Thoracic aorta (tissue), 2 donors: ENCODE results near the gene FBXL14. TPM values are rescaled to one million over a fixed set of nuclear protein-coding genes. Genes with fewer than 3 reads are reported as not detected.

Experiments
- ATAC-seq: fragments of 150-250 bp; one replicate; pipeline ENCODE4 v1.8.0; 2017; ENCODE audit warnings: low read depth; ENCODE audit not compliant: insufficient number of reproducible peaks, low FRiP score
- DNase-seq: peaks from one replicate; pipeline ENCODE4 v3.0.0-alpha.2; 2020; ENCODE audit warnings: low spot score
- H3K27ac ChIP-seq, 2 donors: fragments of 200-600 bp; sonication (generic); 1 replicate in 1 of 2; 2 replicates in 1 of 2; pipeline ENCODE4 v1.5.1; 2016; ENCODE audit warnings: mild to moderate bottlenecking in 2 of 2, moderate library complexity in 2 of 2
- H3K27me3 ChIP-seq: fragments of 200-600 bp; sonication (generic); replicated peaks from 2 replicates; pipeline ENCODE4 v1.6.0; 2016; ENCODE audit warnings: mild to moderate bottlenecking; ENCODE audit not compliant: insufficient read depth
- H3K36me3 ChIP-seq: fragments of 200-600 bp; sonication (generic); one replicate; pipeline ENCODE4 v1.5.1; 2016
- H3K4me1 ChIP-seq, 2 donors: fragments of 200-600 bp; sonication (generic); 1 replicate in 1 of 2; 2 replicates in 1 of 2; pipeline versions ENCODE4 v1.5.1 to v1.6.0; 2016; ENCODE audit warnings: low read depth in 2 of 2, mild to moderate bottlenecking in 1 of 2; ENCODE audit not compliant: control insufficient read depth in 1 of 2
- H3K4me3 ChIP-seq: fragments of 200-600 bp; sonication (generic); 2 replicates; pipeline ENCODE4 v1.5.1; 2016; ENCODE audit warnings: mild to moderate bottlenecking
- H3K9me3 ChIP-seq: fragments of 200-600 bp; sonication (generic); 2 replicates; pipeline ENCODE4 v1.5.1; 2016
- total RNA-seq, 2 donors: library from RNA; depleted of rRNA; stranded (reverse); fragments of >200 nt; gene quantifications; one replicate each; pipeline versions ENCODE4 v1.1.0 to v1.2.3, GENCODE V29; 2016
- TF ChIP-seq, protein P1 (sequence below): fragments of 200-600 bp; sonication (generic); IDR thresholded peaks from one replicate; pipeline ENCODE4 v1.5.1; 2019; ENCODE audit warnings: antibody characterized with exemption

Gene FBXL14
- total RNA-seq, 2 donors from 2014 or later: 15.0 to 17.0 TPM

DNA sequence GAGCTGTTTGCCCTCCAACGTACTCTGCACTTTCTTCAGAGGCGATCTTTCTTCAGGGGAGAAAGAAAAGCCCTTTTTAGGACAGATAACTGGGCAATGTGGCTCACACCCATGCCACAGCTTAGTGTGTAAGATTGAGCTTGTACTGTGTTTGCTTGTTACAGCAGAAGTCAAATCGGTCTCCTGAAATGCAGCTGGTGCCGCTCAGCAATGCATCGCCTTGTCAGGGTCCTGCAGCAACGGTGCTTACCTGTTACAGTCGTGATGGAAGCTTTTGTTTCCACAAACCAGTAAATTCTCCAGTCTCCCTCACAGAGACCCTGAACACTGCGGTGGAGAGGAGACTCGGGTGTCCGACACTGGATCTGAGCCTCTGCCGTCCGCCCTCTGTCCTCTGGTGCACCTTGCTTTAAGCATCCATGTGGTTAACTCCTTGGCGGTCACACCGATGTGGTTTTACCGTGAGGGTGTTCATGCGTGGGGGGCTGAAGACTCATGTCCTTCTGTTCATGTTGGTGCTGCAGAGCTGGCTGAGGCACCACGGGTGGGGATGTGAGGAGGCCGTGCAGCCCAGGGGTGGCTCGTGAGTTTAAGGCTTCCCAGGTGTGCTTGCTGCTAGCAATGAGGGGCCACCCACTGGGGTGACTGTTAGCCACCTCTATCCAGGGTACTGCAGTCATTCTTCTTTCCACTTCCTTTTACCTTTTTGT, 47.3 kb downstream of the FBXL14 start:
- H3K4me1 ChIP-seq: no peaks in the 10 kb centered on the region

DNA sequence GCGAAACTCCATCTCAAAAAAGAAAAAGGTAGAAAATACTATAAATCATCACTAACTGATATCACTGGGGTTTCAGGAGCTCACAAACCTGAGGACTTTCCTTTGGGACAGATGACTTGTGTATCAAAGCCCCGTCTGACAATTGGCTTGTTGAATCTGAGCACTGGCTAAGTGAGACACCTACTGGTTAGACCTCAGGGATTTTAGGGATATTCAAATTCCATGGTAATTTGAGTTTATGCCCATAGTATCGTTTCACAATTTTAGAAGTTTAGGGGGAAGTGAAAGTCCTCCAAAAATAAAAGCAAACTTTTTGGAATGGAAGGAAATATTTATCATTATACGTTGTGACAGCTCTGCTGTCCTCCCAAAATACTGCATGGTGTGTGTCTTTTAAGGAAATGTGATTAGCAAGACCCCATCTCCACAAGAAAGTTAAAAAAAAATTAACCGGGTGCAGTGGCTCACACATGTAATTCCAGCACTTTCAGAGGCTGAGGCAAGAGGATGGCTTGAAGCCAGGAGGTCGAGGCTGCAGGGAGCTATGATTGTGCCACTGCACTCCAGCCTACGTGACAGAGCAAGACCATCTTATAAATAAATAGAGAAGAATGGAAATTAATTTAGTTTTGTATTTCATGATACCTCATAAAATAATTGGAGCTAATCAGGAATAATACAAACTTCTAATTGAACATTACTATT, 49.2 kb downstream of the FBXL14 start:
- DNase-seq (no peak), ATAC-seq (no peak)
- H3K27ac ChIP-seq: no peak overlapping the region
- no peaks in the 10 kb centered on the region for H3K9me3 ChIP-seq
- H3K27me3 ChIP-seq: no peaks in the 10 kb centered on the region
- no peak overlapping the region for H3K4me3 ChIP-seq
- TF ChIP-seq, protein P1, sequence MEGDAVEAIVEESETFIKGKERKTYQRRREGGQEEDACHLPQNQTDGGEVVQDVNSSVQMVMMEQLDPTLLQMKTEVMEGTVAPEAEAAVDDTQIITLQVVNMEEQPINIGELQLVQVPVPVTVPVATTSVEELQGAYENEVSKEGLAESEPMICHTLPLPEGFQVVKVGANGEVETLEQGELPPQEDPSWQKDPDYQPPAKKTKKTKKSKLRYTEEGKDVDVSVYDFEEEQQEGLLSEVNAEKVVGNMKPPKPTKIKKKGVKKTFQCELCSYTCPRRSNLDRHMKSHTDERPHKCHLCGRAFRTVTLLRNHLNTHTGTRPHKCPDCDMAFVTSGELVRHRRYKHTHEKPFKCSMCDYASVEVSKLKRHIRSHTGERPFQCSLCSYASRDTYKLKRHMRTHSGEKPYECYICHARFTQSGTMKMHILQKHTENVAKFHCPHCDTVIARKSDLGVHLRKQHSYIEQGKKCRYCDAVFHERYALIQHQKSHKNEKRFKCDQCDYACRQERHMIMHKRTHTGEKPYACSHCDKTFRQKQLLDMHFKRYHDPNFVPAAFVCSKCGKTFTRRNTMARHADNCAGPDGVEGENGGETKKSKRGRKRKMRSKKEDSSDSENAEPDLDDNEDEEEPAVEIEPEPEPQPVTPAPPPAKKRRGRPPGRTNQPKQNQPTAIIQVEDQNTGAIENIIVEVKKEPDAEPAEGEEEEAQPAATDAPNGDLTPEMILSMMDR: no peak
- H3K36me3 ChIP-seq: no peaks in the 10 kb centered on the region
- no peaks in the 10 kb centered on the region for H3K4me1 ChIP-seq

More for the DNA sequence above, 47.3 kb downstream of the FBXL14 start:
- TF ChIP-seq, protein P1: no peak
- Histone ChIP-seq H3K4me3 (no peak overlapping the region), H3K36me3 (no peaks in the 10 kb centered on the region), H3K27me3 (no peaks in the 10 kb centered on the region), H3K27ac (no peak overlapping the region), H3K9me3 (no peaks in the 10 kb centered on the region)
- ATAC-seq (no peak), DNase-seq (no peak)

DNA sequence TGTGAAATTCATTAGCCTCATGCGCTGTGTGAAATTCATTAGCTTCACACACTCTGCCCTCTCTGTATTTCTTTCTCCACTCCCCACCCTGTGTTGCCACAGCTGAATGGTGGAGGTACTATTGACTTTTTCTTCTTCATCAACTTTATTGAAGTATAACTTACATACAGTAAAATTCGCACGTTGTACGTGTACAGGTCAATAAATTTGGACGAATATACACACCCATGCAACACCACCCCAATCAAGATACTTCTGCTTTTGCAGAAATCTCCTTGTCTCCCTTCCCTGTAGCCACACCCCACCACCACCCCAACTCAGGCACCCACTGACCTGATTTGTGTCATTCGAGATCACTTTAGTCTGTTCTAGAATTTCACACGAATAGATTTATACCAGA, 51.8 kb downstream of the FBXL14 start:
- TF ChIP-seq, protein P1: no peak
- Histone ChIP-seq H3K4me1 (no peaks in the 10 kb centered on the region), H3K27ac (no peak overlapping the region), H3K27me3 (no peaks in the 10 kb centered on the region), H3K36me3 (no peaks in the 10 kb centered on the region), H3K4me3 (no peak overlapping the region), H3K9me3 (no peaks in the 10 kb centered on the region)
- no peak for DNase-seq
- ATAC-seq: no peak

DNA sequence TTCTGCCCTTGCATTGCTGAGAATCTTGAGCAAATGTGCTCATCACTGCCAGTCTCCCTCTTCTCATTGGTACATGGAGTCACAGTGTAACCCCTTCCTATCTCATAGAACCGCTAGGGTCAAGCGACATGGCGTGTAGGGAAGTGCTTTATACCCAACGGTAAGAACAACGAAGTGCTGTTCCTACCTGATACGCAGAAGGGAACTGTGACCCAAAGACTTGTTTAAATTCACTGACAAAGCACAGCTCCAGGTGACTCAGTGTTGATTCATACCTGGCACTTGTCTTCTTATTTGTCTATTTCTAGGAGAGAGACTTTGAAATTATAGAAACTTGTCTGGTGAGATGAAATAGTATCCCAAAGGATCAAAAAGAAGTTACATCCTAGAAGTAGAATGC, 53.7 kb downstream of the FBXL14 start:
- Histone ChIP-seq H3K36me3 (no peaks in the 10 kb centered on the region), H3K4me1 (no peaks in the 10 kb centered on the region), H3K27me3 (no peaks in the 10 kb centered on the region), H3K9me3 (no peaks in the 10 kb centered on the region), H3K27ac (no peak overlapping the region), H3K4me3 (no peak overlapping the region)
- TF ChIP-seq, protein P1: no peak
- no peak for ATAC-seq
- DNase-seq: no peak

DNA sequence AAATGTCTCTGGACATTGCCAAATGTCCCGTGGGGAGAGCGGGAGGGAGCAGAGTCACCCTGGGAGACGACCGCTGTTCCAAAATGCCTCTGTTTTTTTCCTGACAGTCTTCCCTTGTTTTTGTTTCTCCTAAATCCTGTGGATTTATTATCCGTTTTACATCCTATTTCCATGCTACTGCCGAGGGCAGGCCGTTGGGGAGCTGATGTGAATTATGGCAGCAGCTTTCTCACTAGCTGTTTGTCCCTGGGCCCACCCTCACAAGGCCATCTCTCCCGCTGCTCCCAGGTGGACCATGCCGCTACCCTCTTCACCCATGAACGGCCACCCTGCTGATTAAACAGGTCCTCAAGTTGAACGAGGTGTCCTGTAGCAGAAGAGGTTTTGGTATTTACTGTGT, 55.2 kb downstream of the FBXL14 start:
- no peak overlapping the region for H3K4me3 ChIP-seq
- no peaks in the 10 kb centered on the region for H3K4me1 ChIP-seq
- TF ChIP-seq, protein P1: no peak
- no peak for ATAC-seq
- no peaks in the 10 kb centered on the region for H3K27me3 ChIP-seq
- H3K27ac ChIP-seq: no peak overlapping the region
- no peak for DNase-seq
- H3K9me3 ChIP-seq: no peaks in the 10 kb centered on the region
- no peaks in the 10 kb centered on the region for H3K36me3 ChIP-seq
